Endothelial cell of umbilical vein (primary cell): ENCODE data around the gene CARS1. TPM values are rescaled to one million over a fixed set of nuclear protein-coding genes. Genes with fewer than 3 reads are reported as not detected.

Experiments used
- BruUV-seq: library from RNA; stranded (reverse); fragments of 400-500 nt; replicated peaks from 2 replicates; lab custom pipeline; 2021; lab: Mats Ljungman, UMichigan
- CTCF ChIA-PET: fragments of 300-600, 350-600 bp; sonication (Branson Sonifier 250); formaldehyde crosslinking; loops from one replicate; lab custom pipeline; 2021; ENCODE audit warnings: antibody characterized with exemption, inconsistent platforms; lab: Charles Lee
- POLR2A ChIA-PET: fragments of 300-600, 350-600 bp; sonication (Branson Sonifier 250); formaldehyde crosslinking; loops from one replicate; lab custom pipeline; 2021; ENCODE audit warnings: antibody characterized with exemption, inconsistent platforms; lab: Charles Lee
- DNase-seq: peaks from one replicate; pipeline ENCODE4 v3.0.0-alpha.2; 2011; ENCODE audit warnings: low read depth, low spot score
- FAIRE-seq: peaks from 2 replicates; lab custom pipeline; 2011; peaks lifted over from hg19 to GRCh38; lab: Jason Lieb, UNC
- H2AFZ ChIP-seq: 2 replicates; pipeline ENCODE4 v1.6.0; 2012; ENCODE audit warnings: low read depth, low read length, control low read depth, inconsistent platforms
- H3K27ac ChIP-seq: 2 replicates; pipeline ENCODE4 v1.5.1; 2011; ENCODE audit warnings: low read depth, mild to moderate bottlenecking, control low read depth, low read length, moderate library complexity; ENCODE audit not compliant: insufficient read depth
- H3K27me3 ChIP-seq, 2 experiments: 2 replicates each; pipeline versions ENCODE4 v1.6.0 to v1.6.1; 2011; ENCODE audit warnings: low read length in 2 of 2, mixed read lengths in 1 of 2; ENCODE audit not compliant: control insufficient read depth in 2 of 2, insufficient read depth in 2 of 2
- H3K36me3 ChIP-seq, 2 experiments: 2 replicates in 1 of 2; 3 replicates in 1 of 2; pipeline ENCODE4 v1.5.1; 2011; ENCODE audit warnings: low read length in 2 of 2, mild to moderate bottlenecking in 1 of 2, moderate library complexity in 1 of 2; ENCODE audit not compliant: control insufficient read depth in 2 of 2, insufficient read depth in 2 of 2; ENCODE audit errors: extremely low read depth in 1 of 2
- H3K4me1 ChIP-seq: 3 replicates; pipeline ENCODE4 v1.5.1; 2011; ENCODE audit warnings: mild to moderate bottlenecking, low read length; ENCODE audit not compliant: control insufficient read depth, insufficient read depth; ENCODE audit errors: extremely low read depth
- H3K4me2 ChIP-seq: 2 replicates; pipeline ENCODE4 v1.6.1; 2011; ENCODE audit warnings: low read length, control low read depth, mixed read lengths; ENCODE audit not compliant: insufficient read depth
- H3K4me3 ChIP-seq, 3 experiments: fragments of 200-600 bp in 1 of 3; sonication (generic), shearing (Covaris generic) in 1 of 3; replicated peaks in 1 of 3; 2 replicates each; pipeline ENCODE4 v1.5.1; 2011 to 2016; ENCODE audit warnings: control low read depth in 3 of 3, low read length in 3 of 3, mild to moderate bottlenecking in 2 of 3, inconsistent platforms in 1 of 3, low read depth in 1 of 3, moderate library complexity in 1 of 3; ENCODE audit not compliant: insufficient read depth in 1 of 3
- H3K79me2 ChIP-seq: 2 replicates; pipeline ENCODE4 v1.6.0; 2012; ENCODE audit warnings: low read length, inconsistent platforms; ENCODE audit not compliant: control insufficient read depth, insufficient read depth
- H3K9ac ChIP-seq: replicated peaks from 2 replicates; pipeline ENCODE3; 2011; ENCODE audit warnings: low read length, control low read depth; ENCODE audit not compliant: insufficient read depth; ENCODE audit errors: extremely low read depth
- H3K9me1 ChIP-seq: replicated peaks from 3 replicates; pipeline ENCODE4 v1.6.0; 2011; ENCODE audit warnings: mild to moderate bottlenecking, low read length; ENCODE audit not compliant: control insufficient read depth, insufficient read depth; ENCODE audit errors: extremely low read depth
- H3K9me3 ChIP-seq: replicated peaks from 2 replicates; pipeline ENCODE4 v1.5.1; 2012; ENCODE audit warnings: low read length, inconsistent platforms; ENCODE audit not compliant: control insufficient read depth, insufficient read depth
- H4K20me1 ChIP-seq: replicated peaks from 2 replicates; pipeline ENCODE3; 2011; ENCODE audit warnings: mild to moderate bottlenecking, low read length; ENCODE audit not compliant: control insufficient read depth, insufficient read depth; ENCODE audit errors: extremely low read depth
- EZH2 ChIP-seq: IDR thresholded peaks from 2 replicates; pipeline ENCODE4 v1.6.1; 2012; ENCODE audit warnings: borderline replicate concordance, low read depth, mild to moderate bottlenecking, moderate library complexity, low read length, inconsistent platforms; ENCODE audit not compliant: severe bottlenecking
- FOS ChIP-seq: IDR thresholded peaks from 2 replicates; pipeline ENCODE4 v1.6.1; 2011; ENCODE audit warnings: mild to moderate bottlenecking, low read length, moderate library complexity, borderline replicate concordance; ENCODE audit not compliant: insufficient read depth
- GATA2 ChIP-seq: IDR thresholded peaks from 2 replicates; pipeline ENCODE4 v1.7.0; 2011; ENCODE audit warnings: low read depth, mild to moderate bottlenecking, moderate library complexity, mixed read lengths, low read length; ENCODE audit not compliant: insufficient read length, insufficient read depth
- JUN ChIP-seq: IDR thresholded peaks from 2 replicates; pipeline ENCODE4 v1.6.1; 2011; ENCODE audit warnings: borderline replicate concordance, low read depth; ENCODE audit not compliant: insufficient read length, insufficient read depth
- MYC ChIP-seq: IDR thresholded peaks from one replicate; pipeline ENCODE4 v1.6.1; 2011; ENCODE audit warnings: mild to moderate bottlenecking, low read depth, low read length
- POLR2A ChIP-seq: IDR thresholded peaks from 2 replicates; pipeline ENCODE4 v1.6.1; 2012; ENCODE audit warnings: low read depth, mild to moderate bottlenecking, control low read depth, low read length
- POLR2AphosphoS5 ChIP-seq: IDR thresholded peaks from 2 replicates; pipeline ENCODE4 v1.6.1; 2012; ENCODE audit warnings: low read depth, mild to moderate bottlenecking, control low read depth, low read length, moderate library complexity; ENCODE audit not compliant: insufficient read depth
- dilution Hi-C: fragments of 300-500 bp; cut with MboI; formaldehyde crosslinking; loops from one replicate; pipeline ENCODE4 v1.15.0; 2019; ENCODE audit warnings: low sequenced_read_pairs; ENCODE audit not compliant: extremely low pct_ligation_motif_present
- intact Hi-C: fragments of 100-400 bp; cut with micrococcal nuclease; formaldehyde crosslinking; loops from one replicate; pipeline ENCODE4 v1.10.0; 2022
- polyA plus RNA-seq, 4 experiments: library from polyadenylated mRNA; depleted of rRNA in 3 of 4; stranded (reverse) in 3 of 4; unstranded in 1 of 4; fragments of >200 nt; gene quantifications; 2 replicates each; pipeline versions ENCODE4 v1.2.1 to v1.2.3, GENCODE V29; 2011 to 2012; ENCODE audit warnings: missing spikeins in 1 of 4
- total RNA-seq: library from RNA; stranded (reverse); gene quantifications from 2 replicates; pipeline ENCODE4 v1.2.3, GENCODE V29; 2021
- TF ChIP-seq, protein P1 (sequence below), 2 donors: IDR thresholded peaks; 1 replicate in 1 of 2; 2 replicates in 1 of 2; pipeline ENCODE4 v1.5.1; 2011; ENCODE audit warnings: low read length in 2 of 2, mild to moderate bottlenecking in 2 of 2, moderate library complexity in 2 of 2, control low read depth in 1 of 2, inconsistent platforms in 1 of 2, low read depth in 1 of 2; ENCODE audit not compliant: insufficient read depth in 1 of 2; ENCODE audit errors: extremely low read depth in 1 of 2
- TF ChIP-seq, protein P2 (sequence below): IDR thresholded peaks from 2 replicates; pipeline ENCODE4 v1.6.1; 2011; ENCODE audit not compliant: insufficient read depth, insufficient read length

CARS1 gene
- total and polyA plus RNA-seq, 2 donors (not counting 3 experiments of a cell fraction or from before 2014, with no cell fraction given), result 43.5 to 66.2 TPM

- H3K4me3 ChIP-seq, result no peak overlapping the region
- dilution Hi-C loops, result no loop called here
- ChIA-PET CTCF (interaction anchor here (1.3 to 2.1 kb wide), 3 partner anchors 10 to 16 kb away, joined by 3 to 15 read pairs (median 3); no protein-coding TSS in a partner anchor), POLR2A (no interaction called here)
- no TSS peak for BruUV-seq
- no peak overlapping the region for H2AFZ ChIP-seq
- H3K9me1 ChIP-seq, result no peaks in the 10 kb centered on the region
- no peak overlapping the region for H3K4me2 ChIP-seq
- TF ChIP-seq JUN (no peak), FOS (no peak), GATA2 (no peak), MYC (no peak), EZH2 (no peak), POLR2A (no peak), POLR2AphosphoS5 (no peak)
- TF ChIP-seq, protein P1, sequence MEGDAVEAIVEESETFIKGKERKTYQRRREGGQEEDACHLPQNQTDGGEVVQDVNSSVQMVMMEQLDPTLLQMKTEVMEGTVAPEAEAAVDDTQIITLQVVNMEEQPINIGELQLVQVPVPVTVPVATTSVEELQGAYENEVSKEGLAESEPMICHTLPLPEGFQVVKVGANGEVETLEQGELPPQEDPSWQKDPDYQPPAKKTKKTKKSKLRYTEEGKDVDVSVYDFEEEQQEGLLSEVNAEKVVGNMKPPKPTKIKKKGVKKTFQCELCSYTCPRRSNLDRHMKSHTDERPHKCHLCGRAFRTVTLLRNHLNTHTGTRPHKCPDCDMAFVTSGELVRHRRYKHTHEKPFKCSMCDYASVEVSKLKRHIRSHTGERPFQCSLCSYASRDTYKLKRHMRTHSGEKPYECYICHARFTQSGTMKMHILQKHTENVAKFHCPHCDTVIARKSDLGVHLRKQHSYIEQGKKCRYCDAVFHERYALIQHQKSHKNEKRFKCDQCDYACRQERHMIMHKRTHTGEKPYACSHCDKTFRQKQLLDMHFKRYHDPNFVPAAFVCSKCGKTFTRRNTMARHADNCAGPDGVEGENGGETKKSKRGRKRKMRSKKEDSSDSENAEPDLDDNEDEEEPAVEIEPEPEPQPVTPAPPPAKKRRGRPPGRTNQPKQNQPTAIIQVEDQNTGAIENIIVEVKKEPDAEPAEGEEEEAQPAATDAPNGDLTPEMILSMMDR (IDR thresholded peaks at IDR 0.05; ENCODE audit: extremely low read depth in 1 of 2, insufficient read depth in 1 of 2, low read depth in 1 of 2, low read length in 2 of 2), result no peak
- TF ChIP-seq, protein P2, sequence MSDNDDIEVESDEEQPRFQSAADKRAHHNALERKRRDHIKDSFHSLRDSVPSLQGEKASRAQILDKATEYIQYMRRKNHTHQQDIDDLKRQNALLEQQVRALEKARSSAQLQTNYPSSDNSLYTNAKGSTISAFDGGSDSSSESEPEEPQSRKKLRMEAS, result no peak
- DNase-seq (peak; percentile 53), FAIRE-seq (no peak)
- no peak overlapping the region for H3K9ac ChIP-seq
- intact Hi-C loops, result no loop called here
- H3K36me3 ChIP-seq, result no peaks in the 10 kb centered on the region
- peaks cover 0 to 4% of the 10 kb centered on the region in 2 experiments for H3K27me3 ChIP-seq
- H4K20me1 ChIP-seq, result no peaks in the 10 kb centered on the region
- H3K4me1 ChIP-seq, result no peaks in the 10 kb centered on the region
- no peaks in the 10 kb centered on the region for H3K9me3 ChIP-seq
- no peaks in the 10 kb centered on the region for H3K79me2 ChIP-seq
- H3K27ac ChIP-seq, result no peak overlapping the region
These were observed 17.8 kb upstream of the CARS1 start for GRCh38 chr11:3074912-3075589.
